Activated T-helper 1 cell treated with anti-CD3 and anti-CD28 coated beads, Interleukin-12 subunit alpha, Interleukin-12 subunit beta, Interleukin-2, Interleukin-4 antibody, amounts not matched to agents 30 ng/mL and 10 ng/mL and 1 ng/mL, durations not matched to agents 14 hours and 24 hours and 36 hours (primary cell): ENCODE results near the gene IL17RC. TPM values are rescaled to one million over a fixed set of nuclear protein-coding genes. Genes with fewer than 3 reads are reported as not detected.
"Not testable (repeated sequence)": the region's sequence is repeated elsewhere in the genome, so short reads cannot be mapped to it uniquely, and the experiment has no call there.

Experiments used
- DNase-seq: peaks from one replicate; pipeline ENCODE4 v3.0.0; 2021; ENCODE audit warnings: low spot score
- H3K27ac Mint-ChIP-seq: one replicate; pipeline ENCODE4 v1.8.0; 2021; ENCODE audit warnings: mild to moderate bottlenecking, mixed read lengths
- H3K27me3 Mint-ChIP-seq: one replicate; pipeline ENCODE4 v1.8.0; 2022; ENCODE audit warnings: mild to moderate bottlenecking, moderate library complexity, mixed read lengths; ENCODE audit not compliant: insufficient read depth
- H3K36me3 Mint-ChIP-seq: one replicate; pipeline ENCODE4 v1.8.0; 2021; ENCODE audit warnings: low read depth, mixed read lengths
- H3K4me1 Mint-ChIP-seq: one replicate; pipeline ENCODE4 v1.8.0; 2021; ENCODE audit warnings: low read depth, mixed read lengths
- H3K4me3 Mint-ChIP-seq: one replicate; pipeline ENCODE4 v1.8.0; 2021; ENCODE audit warnings: mild to moderate bottlenecking, moderate library complexity, mixed read lengths
- H3K9me3 Mint-ChIP-seq: one replicate; pipeline ENCODE4 v1.8.0; 2021; ENCODE audit warnings: mixed read lengths
- intact Hi-C: fragments of 100-400 bp; cut with micrococcal nuclease; formaldehyde crosslinking; loops from one replicate; pipeline ENCODE4 v1.15.1; 2024
- total RNA-seq: library from RNA; stranded (reverse); gene quantifications from 2 replicates; pipeline ENCODE4 v1.2.3, GENCODE V29; 2022

The IL17RC gene
- total RNA-seq, 1 donor from 2014 or later: 0.83 TPM

GRCh38 chr3:9884555-9885165 is 32.2 kb upstream of the IL17RC start:
- H3K27me3 Mint-ChIP-seq: peaks cover 10% of the 10 kb centered on the region

DNA sequence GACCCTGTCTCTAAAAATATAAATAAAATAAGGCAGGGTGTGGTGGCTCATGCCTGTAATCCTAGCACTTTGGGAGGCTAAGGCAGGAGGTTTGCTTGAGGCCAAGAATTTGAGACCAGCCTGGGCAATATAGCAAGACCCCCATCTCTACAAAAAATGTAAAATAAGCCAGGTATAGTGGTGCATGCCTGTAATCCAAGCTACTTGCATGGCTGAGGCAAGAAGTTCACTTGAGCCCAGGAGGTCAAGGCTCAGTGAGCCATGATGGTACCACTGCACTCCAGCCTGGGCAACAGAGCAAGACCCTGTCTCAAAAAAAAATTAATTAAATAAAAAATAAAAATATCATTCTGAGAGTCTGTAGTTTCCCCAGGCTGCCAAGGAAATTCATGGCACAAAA is 30.6 kb upstream of the IL17RC start:
- Mint-ChIP-seq H3K4me3 (no peak overlapping the region), H3K27me3 (peaks cover 6% of the 10 kb centered on the region), H3K9me3 (no peaks in the 10 kb centered on the region), H3K4me1 (peaks cover 9% of the 10 kb centered on the region), H3K36me3 (peaks cover 5% of the 10 kb centered on the region), H3K27ac (no peak overlapping the region)
- intact Hi-C loops: no loop called here
- DNase-seq: no peak

More at GRCh38 chr3:9884555-9885165, 32.2 kb upstream of the IL17RC start:
- Mint-ChIP-seq H3K36me3 (no peaks in the 10 kb centered on the region), H3K27ac (no peak overlapping the region), H3K9me3 (no peaks in the 10 kb centered on the region), H3K4me3 (no peak overlapping the region), H3K4me1 (peaks cover 2% of the 10 kb centered on the region)
- DNase-seq: no peak
- intact Hi-C loops: no loop called here

GRCh38 chr3:9887480-9887879 is 29.4 kb upstream of the IL17RC start:
- DNase-seq: no peak
- Mint-ChIP-seq H3K27ac (no peak overlapping the region), H3K4me1 (peaks cover 12% of the 10 kb centered on the region), H3K4me3 (no peak overlapping the region), H3K9me3 (no peaks in the 10 kb centered on the region), H3K27me3 (peaks cover 6% of the 10 kb centered on the region), H3K36me3 (peaks cover 12% of the 10 kb centered on the region)
- intact Hi-C loops: no loop called here

DNA sequence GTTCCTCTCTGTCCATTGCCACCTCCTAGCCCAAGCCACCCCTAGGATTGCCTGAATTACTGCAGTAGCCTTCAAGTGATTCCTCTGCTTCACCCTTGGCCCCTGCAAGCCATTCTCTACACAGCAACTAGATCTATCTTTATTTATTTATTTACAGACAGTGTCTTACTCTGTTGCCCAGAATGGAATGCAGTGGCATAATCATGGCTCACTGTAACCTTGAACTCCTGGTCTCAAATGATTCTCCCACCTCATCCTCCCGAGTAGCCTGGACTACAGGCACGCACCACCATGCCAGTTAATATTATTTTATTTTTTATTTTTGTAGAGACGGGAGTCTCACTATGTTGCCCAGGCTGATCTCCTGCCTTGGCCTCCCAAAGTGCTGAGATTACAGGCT is 28.4 kb upstream of the IL17RC start:
- no peak overlapping the region for H3K27ac Mint-ChIP-seq
- no peaks in the 10 kb centered on the region for H3K9me3 Mint-ChIP-seq
- H3K4me1 Mint-ChIP-seq: peaks cover 20% of the 10 kb centered on the region
- no peak overlapping the region for H3K4me3 Mint-ChIP-seq
- H3K27me3 Mint-ChIP-seq: peaks cover 6% of the 10 kb centered on the region
- DNase-seq: no peak
- intact Hi-C loops: no loop called here
- H3K36me3 Mint-ChIP-seq: peaks cover 21% of the 10 kb centered on the region

DNA sequence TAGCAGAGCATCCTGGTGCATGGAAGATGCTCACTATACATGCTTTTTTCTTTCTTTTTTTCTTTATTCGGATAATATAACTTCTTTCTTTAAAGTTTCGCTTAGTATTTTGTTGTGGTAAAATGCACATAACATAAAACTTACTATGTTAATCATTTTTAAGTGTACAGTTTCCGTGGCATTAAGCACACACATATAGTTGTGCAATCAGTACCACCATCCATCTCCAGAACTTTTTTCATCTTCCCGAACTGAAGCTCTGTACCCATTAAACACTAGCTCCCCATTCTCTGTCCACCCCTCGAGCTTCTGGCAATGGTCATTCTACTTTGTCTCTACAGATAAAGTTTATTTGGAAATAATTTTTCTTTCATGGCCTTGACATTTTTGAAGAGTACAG is 27.5 kb upstream of the IL17RC start:
- peak overlapping the region; percentile 97 for H3K4me3 Mint-ChIP-seq
- no peaks in the 10 kb centered on the region for H3K9me3 Mint-ChIP-seq
- DNase-seq: no peak
- H3K36me3 Mint-ChIP-seq: peaks cover 28% of the 10 kb centered on the region
- no peak overlapping the region for H3K27ac Mint-ChIP-seq
- H3K4me1 Mint-ChIP-seq: peaks cover 28% of the 10 kb centered on the region
- peaks cover 6% of the 10 kb centered on the region for H3K27me3 Mint-ChIP-seq
- intact Hi-C loops: no loop called here

DNA sequence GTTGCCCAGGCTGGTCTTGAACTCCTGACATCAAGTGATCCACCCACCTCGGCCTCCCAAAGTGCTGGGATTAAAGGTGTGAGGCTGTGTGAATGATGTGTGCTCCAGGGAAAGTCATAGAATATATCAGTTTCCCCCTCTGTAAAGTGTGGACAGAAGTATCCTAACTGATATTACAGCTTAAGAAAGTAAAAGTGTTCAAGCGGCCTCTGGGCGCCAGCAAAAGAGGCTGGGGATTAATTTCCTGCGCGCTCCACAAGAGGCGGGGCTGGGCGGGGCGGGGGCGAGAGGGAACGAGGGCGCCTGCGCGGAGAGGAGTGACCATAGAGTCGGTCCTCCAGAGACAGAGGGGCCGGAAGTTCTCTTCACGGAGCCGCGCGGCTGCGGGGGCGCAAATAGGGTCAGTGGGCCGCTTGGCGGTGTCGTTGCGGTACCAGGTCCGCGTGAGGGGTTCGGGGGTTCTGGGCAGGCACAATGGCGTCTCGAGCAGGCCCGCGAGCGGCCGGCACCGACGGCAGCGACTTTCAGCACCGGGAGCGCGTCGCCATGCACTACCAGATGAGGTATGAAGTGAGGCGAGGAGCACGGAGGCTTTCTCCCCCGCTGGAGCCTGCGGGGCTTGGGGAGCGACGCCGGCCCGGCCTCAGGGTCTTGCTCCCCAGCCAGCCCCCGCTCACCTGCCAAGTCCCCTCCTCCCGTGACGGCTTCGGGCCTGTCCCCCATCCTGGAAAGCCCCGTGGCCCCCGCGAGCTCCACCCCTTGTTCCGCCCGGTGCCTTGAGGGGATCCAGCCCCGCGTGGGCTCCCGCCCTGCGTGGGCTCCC is 26.4 kb upstream of the IL17RC start, which contains the start of gene JAGN1:
TSS of gene JAGN1 (plus strand) at position 362 of the 823 bp plus-strand sequence. CDS start at position 475, 113 bp downstream.
- Mint-ChIP-seq H3K9me3 (no peaks in the 10 kb centered on the region), H3K27me3 (no peaks in the 10 kb centered on the region), H3K4me1 (peaks cover 36% of the 10 kb centered on the region), H3K36me3 (peaks cover 36% of the 10 kb centered on the region), H3K27ac (peak within 1 kb of the TSS; percentile 98), H3K4me3 (peak within 1 kb of the TSS; percentile 97)
- intact Hi-C loops: loop anchor here (1.0 to 5.0 kb wide), 17 partner anchors 12 to 928 kb away; partner anchors contain the start of genes BRPF1, FANCD2, IL17RE and MTMR14
- peak; percentile 82 for DNase-seq

DNA sequence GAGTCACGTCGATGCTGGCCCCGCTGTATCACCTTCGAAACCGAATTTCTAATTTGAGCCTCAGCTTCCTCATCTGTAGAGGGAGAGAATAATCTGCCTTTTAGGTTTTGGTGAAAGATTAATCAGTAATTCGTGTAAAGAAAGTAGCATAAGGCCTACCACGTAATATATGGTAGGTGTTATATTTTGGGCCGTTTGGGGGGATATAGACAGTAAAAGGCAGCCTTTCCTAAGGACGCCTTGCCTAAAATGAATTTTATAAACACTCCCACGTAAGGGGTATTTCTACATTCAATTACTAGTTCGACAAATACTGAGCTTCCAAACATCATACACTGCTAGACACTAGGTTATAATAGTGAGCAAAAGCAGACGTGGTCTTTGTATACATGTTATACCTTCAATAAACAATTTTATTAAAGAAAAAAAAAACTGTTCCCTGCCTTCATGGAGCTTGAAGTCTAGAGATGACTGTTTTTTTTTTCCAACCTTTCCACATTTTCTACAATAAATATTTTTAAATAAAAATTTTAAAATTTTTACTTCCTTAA is 25.8 kb upstream of the IL17RC start:
- no peak for DNase-seq
- H3K36me3 Mint-ChIP-seq: peaks cover 36% of the 10 kb centered on the region
- peaks cover 36% of the 10 kb centered on the region for H3K4me1 Mint-ChIP-seq
- H3K27me3 Mint-ChIP-seq: no peaks in the 10 kb centered on the region
- no peaks in the 10 kb centered on the region for H3K9me3 Mint-ChIP-seq
- peak overlapping the region; percentile 98 for H3K27ac Mint-ChIP-seq
- intact Hi-C loops: loop anchor here (5.0 kb wide), 3 partner anchors 251 to 929 kb away; partner anchors contain the start of genes RAD18, SETD5 and VHL
- peak overlapping the region; percentile 97 for H3K4me3 Mint-ChIP-seq

DNA sequence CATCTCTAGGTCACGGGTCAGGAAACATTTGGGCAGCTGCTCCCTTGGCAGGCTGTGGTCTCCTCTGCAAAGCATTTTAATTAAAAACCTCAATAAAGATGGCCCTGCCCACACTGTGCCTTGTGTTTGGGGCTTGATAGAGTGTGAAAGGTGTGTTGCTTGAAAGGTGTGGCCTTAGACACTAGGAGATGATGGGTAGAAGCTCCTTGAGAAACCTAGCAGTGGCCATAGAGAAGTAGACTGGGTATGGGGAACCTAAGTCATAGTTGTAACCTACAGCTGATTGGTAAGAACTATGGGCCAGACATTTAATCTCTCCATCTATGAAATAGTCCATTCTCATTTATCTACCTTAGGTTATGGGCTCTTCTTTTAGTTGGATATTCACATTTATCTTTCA is 23.2 kb upstream of the IL17RC start:
- H3K9me3 Mint-ChIP-seq: no peaks in the 10 kb centered on the region
- H3K4me3 Mint-ChIP-seq: no peak overlapping the region
- DNase-seq: no peak
- peaks cover 50% of the 10 kb centered on the region for H3K4me1 Mint-ChIP-seq
- intact Hi-C loops: loop anchor here (5.0 kb wide), 3 partner anchors 249 to 931 kb away; partner anchors contain the start of genes RAD18, SETD5 and VHL
- H3K27me3 Mint-ChIP-seq: no peaks in the 10 kb centered on the region
- H3K36me3 Mint-ChIP-seq: peaks cover 37% of the 10 kb centered on the region
- H3K27ac Mint-ChIP-seq: peak overlapping the region; percentile 43

GRCh38 chr3:9895715-9896114 is 21.2 kb upstream of the IL17RC start:
- H3K27ac Mint-ChIP-seq, H3K27me3 Mint-ChIP-seq, intact Hi-C loops, H3K4me3 Mint-ChIP-seq, H3K9me3 Mint-ChIP-seq, DNase-seq: not testable (repeated sequence)
- H3K36me3 Mint-ChIP-seq: peaks cover 36% of the 10 kb centered on the region
- H3K4me1 Mint-ChIP-seq: peaks cover 41% of the 10 kb centered on the region

DNA sequence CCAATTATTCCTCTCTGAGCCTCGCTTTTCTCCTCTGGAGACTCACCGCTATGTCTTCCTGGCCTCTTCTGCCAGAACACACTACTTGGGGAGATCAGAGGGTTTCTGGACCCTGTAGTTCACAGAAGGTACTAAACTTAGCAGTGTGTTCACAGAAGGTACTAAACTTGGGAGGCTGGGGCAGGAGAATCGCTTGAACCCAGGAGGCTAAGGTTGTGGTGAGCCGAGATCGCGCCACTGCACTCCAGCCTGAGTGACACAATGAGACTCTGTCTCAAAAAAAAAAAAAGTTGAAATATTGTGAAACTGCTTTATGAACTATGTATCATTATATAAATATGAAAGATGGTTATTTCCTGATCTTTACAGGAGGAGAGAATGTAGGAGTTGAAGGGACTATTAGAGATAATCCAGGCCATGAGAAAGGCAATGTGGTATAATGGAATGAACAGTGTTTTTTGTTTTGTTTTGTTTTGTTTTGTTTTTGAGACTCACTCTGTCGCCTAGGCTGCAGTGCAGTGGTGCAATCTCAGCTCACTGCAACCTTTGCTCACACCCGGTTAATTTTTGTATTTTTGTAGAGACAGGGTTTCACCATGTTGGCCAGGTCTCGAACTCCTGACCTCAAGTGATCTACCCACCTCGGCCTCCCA is 20.0 kb upstream of the IL17RC start:
- H3K27me3 Mint-ChIP-seq, DNase-seq, intact Hi-C loops, H3K4me3 Mint-ChIP-seq, H3K9me3 Mint-ChIP-seq: not testable (repeated sequence)
- Mint-ChIP-seq H3K36me3 (peaks cover 30% of the 10 kb centered on the region), H3K4me1 (peaks cover 51% of the 10 kb centered on the region), H3K27ac (peak overlapping the region; percentile 25)

DNA sequence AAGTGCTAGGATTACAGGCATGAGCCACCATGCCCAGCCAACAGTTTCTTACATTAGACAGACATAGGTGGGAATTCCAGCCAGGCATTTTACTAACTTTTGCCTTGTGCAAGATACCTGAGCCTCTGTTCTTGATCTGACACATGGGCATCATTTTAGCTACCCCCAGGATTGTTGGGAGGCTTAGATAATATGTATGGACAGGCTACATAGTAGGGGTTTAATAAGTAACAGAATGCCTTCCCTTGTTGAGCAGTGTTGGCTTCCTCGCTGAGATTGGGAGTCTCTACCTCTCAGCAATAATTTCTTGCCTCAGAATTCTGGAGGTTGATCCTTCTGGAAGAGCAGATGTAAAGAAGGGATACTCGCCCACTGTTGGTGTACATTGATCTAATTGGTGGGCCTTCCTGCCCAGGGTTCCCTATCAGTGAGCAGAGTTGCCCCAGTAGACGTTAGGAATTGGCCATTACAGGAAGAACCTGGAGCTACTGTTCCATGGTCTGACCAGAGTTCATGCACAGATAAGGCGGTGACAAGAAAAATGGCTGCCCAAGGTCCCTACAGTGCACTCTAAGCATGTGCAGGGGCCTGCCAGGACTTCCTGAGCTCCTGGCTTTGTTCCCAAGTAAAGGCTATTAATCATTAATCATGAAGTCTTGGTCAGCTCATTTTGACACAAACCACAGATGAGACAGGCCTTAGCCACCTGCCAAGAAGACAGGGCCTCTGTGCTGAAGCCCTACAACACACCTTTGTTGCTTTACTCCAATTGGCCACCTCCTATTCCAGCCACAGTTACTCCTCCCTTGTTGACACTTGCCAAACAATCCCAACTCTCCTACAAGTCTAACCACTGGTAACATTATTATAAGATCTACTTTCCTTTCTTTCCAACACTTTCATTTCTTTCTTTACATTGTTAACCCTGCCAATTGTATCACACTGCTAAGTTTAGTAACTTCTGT is 19.2 kb upstream of the IL17RC start:
- Mint-ChIP-seq H3K36me3 (peaks cover 23% of the 10 kb centered on the region), H3K4me1 (peaks cover 53% of the 10 kb centered on the region), H3K27me3 (no peaks in the 10 kb centered on the region), H3K4me3 (no peak overlapping the region), H3K27ac (no peak overlapping the region), H3K9me3 (no peaks in the 10 kb centered on the region)
- DNase-seq: no peak
- intact Hi-C loops: no loop called here
